LNCaP clone FGC (cell line): ENCODE measurements around the gene HOXC10.

Source experiments
- DNase-seq: peaks from one replicate; pipeline ENCODE4 v3.0.0-alpha.2; 2011; ENCODE audit warnings: low read depth
- H3K4me3 ChIP-seq: 2 replicates; pipeline ENCODE4 v1.5.1; 2011; ENCODE audit warnings: mild to moderate bottlenecking, low read depth, low read length, control low read depth
- CTCF ChIP-seq: IDR thresholded peaks from 2 replicates; pipeline ENCODE4 v1.5.1; 2012; ENCODE audit warnings: mild to moderate bottlenecking; ENCODE audit not compliant: control insufficient read depth, insufficient read depth; ENCODE audit errors: extremely low read depth

The HOXC10 gene

GRCh38 chr12:53994009-53994263, 9.0 kb downstream of the HOXC10 start:
- no peak for TF ChIP-seq CTCF
- no peak overlapping the region for H3K4me3 ChIP-seq
- DNase-seq = no peak

DNA sequence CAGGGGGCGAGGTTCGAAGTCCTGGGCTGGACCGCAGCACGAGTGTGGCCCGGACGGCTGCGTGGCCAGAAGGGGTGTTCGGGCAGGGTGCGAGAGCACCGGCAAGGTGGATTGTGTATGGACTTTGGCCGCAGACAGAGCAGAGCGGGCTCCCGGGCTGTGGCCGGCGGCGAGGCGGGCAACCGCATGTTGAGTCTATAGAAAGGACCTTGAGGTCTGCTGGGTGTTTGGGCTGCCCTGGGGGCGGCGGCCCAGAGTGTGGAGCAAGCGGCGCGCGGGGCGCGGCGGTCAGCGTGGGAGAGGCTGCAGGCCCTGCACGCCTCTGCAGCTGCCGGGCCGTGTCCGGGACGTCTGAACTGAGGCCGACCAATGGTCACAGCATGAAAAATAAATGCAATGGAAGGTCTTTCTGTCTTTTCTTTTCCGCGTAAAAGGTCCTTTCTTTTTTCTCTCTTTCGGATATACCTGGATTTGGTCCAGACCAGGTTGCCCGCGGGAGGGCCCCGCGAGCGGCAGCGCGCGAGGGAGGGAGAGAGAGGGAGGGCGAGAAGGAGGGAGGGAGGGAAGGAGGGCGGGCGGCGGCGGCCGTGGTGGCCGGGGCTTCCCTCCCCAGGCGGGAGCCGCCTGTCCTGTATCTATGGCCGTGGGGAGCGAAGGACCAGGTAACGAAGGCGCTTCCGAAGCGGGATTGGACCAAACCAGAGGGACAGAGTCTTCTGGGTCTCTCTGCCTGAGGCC, 9.5 kb downstream of the HOXC10 start:
- DNase-seq = no peak
- TF ChIP-seq CTCF = no peak
- no peak overlapping the region for H3K4me3 ChIP-seq

- no peak for TF ChIP-seq CTCF
- DNase-seq = no peak
- H3K4me3 ChIP-seq = no peak overlapping the region
Measured at GRCh38 chr12:53995002-53995377, 10.0 kb downstream of the HOXC10 start.

- no peak for DNase-seq
- TF ChIP-seq CTCF = no peak
- H3K4me3 ChIP-seq = no peak overlapping the region
Measured at GRCh38 chr12:53995378-53996239, 10.7 kb downstream of the HOXC10 start.

DNA sequence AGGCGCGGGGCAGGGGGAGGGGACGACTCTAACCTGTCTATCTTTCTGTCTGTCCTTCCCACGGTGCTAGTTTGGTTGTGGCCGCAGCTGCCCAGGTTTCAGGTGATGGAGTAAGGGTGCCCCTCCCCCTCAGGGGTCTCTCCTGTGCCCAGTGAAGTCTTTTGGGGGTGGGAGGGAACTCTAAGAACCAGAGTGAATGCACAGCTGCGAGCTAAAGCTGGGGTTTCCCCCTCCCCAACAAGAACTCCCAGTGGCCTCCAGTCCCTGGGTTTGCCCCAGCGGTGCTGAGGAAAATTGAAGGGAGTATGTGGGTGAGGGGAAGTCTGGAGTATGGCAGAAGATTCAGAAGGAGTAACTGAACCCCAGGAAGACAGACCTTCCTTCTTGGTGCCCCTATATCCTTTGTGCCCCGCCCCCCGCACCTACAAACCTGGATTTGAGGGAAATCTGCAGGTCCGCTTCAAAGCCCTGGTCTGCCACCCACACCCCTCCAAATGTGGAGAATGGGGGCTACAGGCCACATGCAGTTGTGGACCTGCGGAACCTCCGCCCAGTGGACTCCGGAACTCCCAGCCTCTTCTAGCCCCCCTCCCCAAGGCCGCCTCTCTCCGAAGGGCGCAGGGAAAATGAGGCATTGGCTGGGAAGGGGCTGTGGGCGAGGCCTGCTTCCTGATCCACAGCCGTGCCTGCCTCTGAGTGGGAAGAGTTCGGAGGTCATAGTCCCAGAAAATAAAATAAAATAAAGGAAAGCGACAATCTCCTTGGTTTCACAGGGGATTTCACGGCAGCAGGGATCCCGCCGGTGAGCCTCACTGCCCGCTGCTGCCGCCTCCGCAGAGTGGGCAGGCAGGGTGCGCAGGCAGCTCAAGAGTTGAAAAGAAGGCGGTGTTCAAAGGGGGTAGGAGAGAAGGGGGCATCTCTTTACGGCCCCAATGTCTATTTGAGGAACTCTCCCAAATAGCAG, 11.6 kb downstream of the HOXC10 start:
- DNase-seq = no peak
- TF ChIP-seq CTCF = no peak
- no peak overlapping the region for H3K4me3 ChIP-seq

DNA sequence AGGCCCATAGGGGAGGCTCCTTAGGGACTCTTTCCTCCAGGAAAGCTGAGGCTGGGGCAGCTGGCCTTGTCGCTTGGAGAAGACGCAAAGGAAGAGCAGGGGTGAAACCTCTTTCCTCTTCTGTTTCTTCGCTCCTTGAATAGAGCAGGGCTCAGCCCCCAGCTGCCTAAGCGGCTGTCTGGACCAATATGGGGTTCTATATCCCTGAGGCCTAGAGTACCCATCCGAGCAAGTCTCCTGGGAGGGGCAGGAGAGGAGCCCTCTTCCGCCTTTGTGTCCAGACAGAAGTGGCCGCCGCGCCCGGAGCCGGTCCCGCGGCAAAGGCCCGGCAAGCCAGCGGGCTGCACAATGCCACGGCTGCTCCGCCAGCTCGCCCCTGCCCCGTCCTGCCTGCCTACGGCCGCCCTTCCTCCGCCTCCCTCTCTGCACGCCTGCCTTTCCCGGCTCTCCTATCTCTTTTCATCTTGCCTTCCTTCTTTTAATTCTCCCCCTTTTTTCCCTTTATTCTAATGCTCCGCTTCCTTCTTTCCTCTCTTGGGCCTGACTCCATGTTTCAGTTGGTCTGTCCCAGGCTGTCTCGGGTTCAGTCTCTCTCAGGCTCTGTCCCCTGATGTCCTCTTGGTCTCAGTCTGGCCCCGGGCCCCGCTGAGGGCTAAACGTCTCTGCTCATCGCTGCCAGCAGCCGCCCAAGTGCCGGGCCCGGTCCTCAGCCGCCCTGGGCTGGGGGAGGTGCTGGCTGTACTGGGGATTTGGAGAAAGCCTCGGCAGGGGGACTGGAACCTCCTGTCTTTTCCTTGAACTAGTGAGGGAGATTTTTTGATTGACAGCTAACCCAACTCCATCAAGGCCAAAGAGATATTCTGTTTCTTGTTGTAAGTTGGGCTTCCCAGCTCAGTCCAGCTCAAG, 12.5 kb downstream of the HOXC10 start:
- DNase-seq = no peak
- no peak overlapping the region for H3K4me3 ChIP-seq
- TF ChIP-seq CTCF = no peak
